Measurements from ENCODE around the gene VPREB3. TPM values are rescaled to one million over a fixed set of nuclear protein-coding genes. Genes with fewer than 3 reads are reported as not detected.

VPREB3 gene
- polyA plus RNA-seq, 1 donor (not counting 4 experiments of a cell fraction or from before 2014, with no cell fraction given): not detected

DNA sequence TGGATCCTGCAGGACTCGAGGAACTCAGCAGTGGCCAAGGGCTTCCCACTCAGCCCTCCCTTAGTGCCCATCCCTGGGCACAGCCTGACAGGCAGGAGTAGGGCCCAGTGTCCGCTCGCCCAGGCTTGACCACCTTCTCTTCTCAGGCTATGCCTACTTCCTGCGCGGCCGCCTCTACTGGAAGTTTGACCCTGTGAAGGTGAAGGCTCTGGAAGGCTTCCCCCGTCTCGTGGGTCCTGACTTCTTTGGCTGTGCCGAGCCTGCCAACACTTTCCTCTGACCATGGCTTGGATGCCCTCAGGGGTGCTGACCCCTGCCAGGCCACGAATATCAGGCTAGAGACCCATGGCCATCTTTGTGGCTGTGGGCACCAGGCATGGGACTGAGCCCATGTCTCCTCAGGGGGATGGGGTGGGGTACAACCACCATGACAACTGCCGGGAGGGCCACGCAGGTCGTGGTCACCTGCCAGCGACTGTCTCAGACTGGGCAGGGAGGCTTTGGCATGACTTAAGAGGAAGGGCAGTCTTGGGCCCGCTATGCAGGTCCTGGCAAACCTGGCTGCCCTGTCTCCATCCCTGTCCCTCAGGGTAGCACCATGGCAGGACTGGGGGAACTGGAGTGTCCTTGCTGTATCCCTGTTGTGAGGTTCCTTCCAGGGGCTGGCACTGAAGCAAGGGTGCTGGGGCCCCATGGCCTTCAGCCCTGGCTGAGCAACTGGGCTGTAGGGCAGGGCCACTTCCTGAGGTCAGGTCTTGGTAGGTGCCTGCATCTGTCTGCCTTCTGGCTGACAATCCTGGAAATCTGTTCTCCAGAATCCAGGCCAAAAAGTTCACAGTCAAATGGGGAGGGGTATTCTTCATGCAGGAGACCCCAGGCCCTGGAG, 29.3 kb upstream of the VPREB3 start:
- Histone ChIP-seq H3K4me3 (ENCODE audit: control insufficient read depth in 2 of 3, extremely low read depth in 1 of 3, insufficient read depth in 2 of 3, low read depth in 1 of 3, low read length in 3 of 3) (no peak overlapping the region), H3K9me3 (ENCODE audit: control insufficient read depth, low read depth, low read length) (no peaks in the 10 kb centered on the region), H3K4me2 (ENCODE audit: control insufficient read depth, extremely low read depth, insufficient read depth, low read depth, low read length) (no peak overlapping the region), H3K27me3 (ENCODE audit: control insufficient read depth, extremely low read depth, insufficient read depth, low read length) (no peaks in the 10 kb centered on the region), H3K9me1 (ENCODE audit: control insufficient read depth, extremely low read depth, insufficient read depth, low read length) (no peaks in the 10 kb centered on the region), H4K20me1 (ENCODE audit: control insufficient read depth, extremely low read depth, insufficient read depth, low read length) (peaks cover 7% of the 10 kb centered on the region), H3K27ac (ENCODE audit: control insufficient read depth, insufficient read depth, low read length) (no peak overlapping the region), H3K36me3 (ENCODE audit: control insufficient read depth in 2 of 2, extremely low read depth in 1 of 2, insufficient read depth in 2 of 2, low read length in 2 of 2) (no peaks in the 10 kb centered on the region), H2AFZ (ENCODE audit: control insufficient read depth, low read length) (no peak overlapping the region), H3K79me2 (ENCODE audit: control insufficient read depth, insufficient read depth, low read length) (peaks cover 12% of the 10 kb centered on the region), H3K4me1 (ENCODE audit: control insufficient read depth, extremely low read depth, insufficient read depth, low read length) (peaks cover 27% of the 10 kb centered on the region), H3K9ac (ENCODE audit: control insufficient read depth, extremely low read depth, insufficient read depth, low read length) (no peak overlapping the region)
- dilution Hi-C loops (cut with MboI; ENCODE audit: extremely low pct_ligation_motif_present, low sequenced_read_pairs): no loop called here
- FAIRE-seq (no peak), DNase-seq (ENCODE audit: low read depth, low spot score) (no peak)
- TF ChIP-seq, protein P1, sequence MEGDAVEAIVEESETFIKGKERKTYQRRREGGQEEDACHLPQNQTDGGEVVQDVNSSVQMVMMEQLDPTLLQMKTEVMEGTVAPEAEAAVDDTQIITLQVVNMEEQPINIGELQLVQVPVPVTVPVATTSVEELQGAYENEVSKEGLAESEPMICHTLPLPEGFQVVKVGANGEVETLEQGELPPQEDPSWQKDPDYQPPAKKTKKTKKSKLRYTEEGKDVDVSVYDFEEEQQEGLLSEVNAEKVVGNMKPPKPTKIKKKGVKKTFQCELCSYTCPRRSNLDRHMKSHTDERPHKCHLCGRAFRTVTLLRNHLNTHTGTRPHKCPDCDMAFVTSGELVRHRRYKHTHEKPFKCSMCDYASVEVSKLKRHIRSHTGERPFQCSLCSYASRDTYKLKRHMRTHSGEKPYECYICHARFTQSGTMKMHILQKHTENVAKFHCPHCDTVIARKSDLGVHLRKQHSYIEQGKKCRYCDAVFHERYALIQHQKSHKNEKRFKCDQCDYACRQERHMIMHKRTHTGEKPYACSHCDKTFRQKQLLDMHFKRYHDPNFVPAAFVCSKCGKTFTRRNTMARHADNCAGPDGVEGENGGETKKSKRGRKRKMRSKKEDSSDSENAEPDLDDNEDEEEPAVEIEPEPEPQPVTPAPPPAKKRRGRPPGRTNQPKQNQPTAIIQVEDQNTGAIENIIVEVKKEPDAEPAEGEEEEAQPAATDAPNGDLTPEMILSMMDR (optimal IDR thresholded peaks at IDR 0.05 in 1 of 3, IDR thresholded peaks at IDR 0.05 in 1 of 3, conservative IDR thresholded peaks at IDR 0.05 in 1 of 3; ENCODE audit: extremely low read depth in 1 of 3, insufficient read depth in 2 of 3, low read length in 3 of 3): no peak
- TF ChIP-seq EZH2 (IDR thresholded peaks at IDR 0.05; ENCODE audit: low read length): no peak

- no peak overlapping the region for H3K4me3 ChIP-seq (ENCODE audit: control insufficient read depth in 2 of 3, extremely low read depth in 1 of 3, insufficient read depth in 2 of 3, low read depth in 1 of 3, low read length in 3 of 3)
- no peak overlapping the region for H3K27ac ChIP-seq (ENCODE audit: control insufficient read depth, insufficient read depth, low read length)
- H2AFZ ChIP-seq (ENCODE audit: control insufficient read depth, low read length): no peak overlapping the region
- no peaks in the 10 kb centered on the region for H3K27me3 ChIP-seq (ENCODE audit: control insufficient read depth, extremely low read depth, insufficient read depth, low read length)
- no peaks in the 10 kb centered on the region for H3K9me3 ChIP-seq (ENCODE audit: control insufficient read depth, low read depth, low read length)
- H3K4me1 ChIP-seq (ENCODE audit: control insufficient read depth, extremely low read depth, insufficient read depth, low read length): peaks cover 23% of the 10 kb centered on the region
- dilution Hi-C loops (cut with MboI; ENCODE audit: extremely low pct_ligation_motif_present, low sequenced_read_pairs): no loop called here
- H3K4me2 ChIP-seq (ENCODE audit: control insufficient read depth, extremely low read depth, insufficient read depth, low read depth, low read length): no peak overlapping the region
- no peak for TF ChIP-seq EZH2 (IDR thresholded peaks at IDR 0.05; ENCODE audit: low read length)
- TF ChIP-seq, protein P1 (optimal IDR thresholded peaks at IDR 0.05 in 1 of 3, IDR thresholded peaks at IDR 0.05 in 1 of 3, conservative IDR thresholded peaks at IDR 0.05 in 1 of 3; ENCODE audit: extremely low read depth in 1 of 3, insufficient read depth in 2 of 3, low read length in 3 of 3): no peak
- peaks cover 4% of the 10 kb centered on the region for H3K79me2 ChIP-seq (ENCODE audit: control insufficient read depth, insufficient read depth, low read length)
- no peak overlapping the region for H3K9ac ChIP-seq (ENCODE audit: control insufficient read depth, extremely low read depth, insufficient read depth, low read length)
- H3K9me1 ChIP-seq (ENCODE audit: control insufficient read depth, extremely low read depth, insufficient read depth, low read length): no peaks in the 10 kb centered on the region
- H3K36me3 ChIP-seq (ENCODE audit: control insufficient read depth in 2 of 2, extremely low read depth in 1 of 2, insufficient read depth in 2 of 2, low read length in 2 of 2): no peaks in the 10 kb centered on the region
- H4K20me1 ChIP-seq (ENCODE audit: control insufficient read depth, extremely low read depth, insufficient read depth, low read length): peaks cover 2% of the 10 kb centered on the region
- DNase-seq (ENCODE audit: low read depth, low spot score) (no peak), FAIRE-seq (no peak)
Measured at GRCh38 chr22:23782703-23783102, 28.5 kb upstream of the VPREB3 start.
